ENCODE measurements around the gene LIFR. TPM values are rescaled to one million over a fixed set of nuclear protein-coding genes. Genes with fewer than 3 reads are reported as not detected.
A peak's percentile ranks its signal among the peaks of the same experiment; 100 is the strongest.

LIFR gene
- total RNA-seq, 1 experiment from 2014 or later, result 3.7 TPM

- CTCF ChIA-PET, result interaction anchor here (0.6 to 1.5 kb wide), 4 partner anchors 20 to 717 kb away, joined by 3 to 6 read pairs (median 4); no protein-coding TSS in a partner anchor
- POLR2A ChIA-PET, result interaction anchor here (0.7 kb wide), 1 partner anchor 668 kb away, joined by 3 read pairs; no protein-coding TSS in a partner anchor
- no peak overlapping the region for H3K4me3 Mint-ChIP-seq (ENCODE audit: unreplicated experiment)
- no peak for DNase-seq (ENCODE audit: unreplicated experiment)
- no peaks in the 10 kb centered on the region for H3K27me3 Mint-ChIP-seq (ENCODE audit: insufficient read depth, unreplicated experiment)
- H3K4me1 Mint-ChIP-seq (ENCODE audit: insufficient read depth, unreplicated experiment), result peaks cover 16% of the 10 kb centered on the region
- no TSS peak for BruUV-seq (replicated peaks)
- no peak for TF ChIP-seq CTCF (IDR thresholded peaks at IDR 0.05; ENCODE audit: unreplicated experiment)
- H3K36me3 Mint-ChIP-seq (ENCODE audit: insufficient read depth, unreplicated experiment), result no peaks in the 10 kb centered on the region
- H3K27ac Mint-ChIP-seq (ENCODE audit: low read depth, unreplicated experiment), result no peak overlapping the region
- peaks cover 8% of the 10 kb centered on the region for H3K9me3 Mint-ChIP-seq (ENCODE audit: unreplicated experiment)
- intact Hi-C loops (cut with micrococcal nuclease), result loop anchor here (5.0 kb wide), 1 partner anchor 89 kb away; no protein-coding TSS in a partner anchor
Measured at GRCh38 chr5:38535845-38536244, 20.6 kb downstream of the LIFR start.

GRCh38 chr5:38535248-38535750 is 21.1 kb downstream of the LIFR start:
- H3K9me3 Mint-ChIP-seq (ENCODE audit: unreplicated experiment), result peaks cover 8% of the 10 kb centered on the region
- H3K36me3 Mint-ChIP-seq (ENCODE audit: insufficient read depth, unreplicated experiment), result no peaks in the 10 kb centered on the region
- H3K27me3 Mint-ChIP-seq (ENCODE audit: insufficient read depth, unreplicated experiment), result no peaks in the 10 kb centered on the region
- POLR2A ChIA-PET, result interaction anchor here (0.6 kb wide), 1 partner anchor 816 kb away, joined by 5 read pairs; no protein-coding TSS in a partner anchor
- H3K4me3 Mint-ChIP-seq (ENCODE audit: unreplicated experiment), result no peak overlapping the region
- peaks cover 16% of the 10 kb centered on the region for H3K4me1 Mint-ChIP-seq (ENCODE audit: insufficient read depth, unreplicated experiment)
- intact Hi-C loops (cut with micrococcal nuclease), result loop anchor here (5.0 kb wide), 1 partner anchor 88 kb away; no protein-coding TSS in a partner anchor
- TF ChIP-seq CTCF (IDR thresholded peaks at IDR 0.05; ENCODE audit: unreplicated experiment), result no peak
- H3K27ac Mint-ChIP-seq (ENCODE audit: low read depth, unreplicated experiment), result no peak overlapping the region
- CTCF ChIA-PET, result interaction anchor here (0.6 to 2.4 kb wide), 3 partner anchors 28 to 275 kb away, joined by 4 to 8 read pairs (median 4); no protein-coding TSS in a partner anchor
- peak; percentile 60 for DNase-seq (ENCODE audit: unreplicated experiment)
- no TSS peak for BruUV-seq (replicated peaks)

- BruUV-seq (replicated peaks), result no TSS peak
- Mint-ChIP-seq H3K4me1 (ENCODE audit: insufficient read depth, unreplicated experiment) (peaks cover 16% of the 10 kb centered on the region), H3K27me3 (ENCODE audit: insufficient read depth, unreplicated experiment) (no peaks in the 10 kb centered on the region), H3K9me3 (ENCODE audit: unreplicated experiment) (peaks cover 8% of the 10 kb centered on the region), H3K36me3 (ENCODE audit: insufficient read depth, unreplicated experiment) (no peaks in the 10 kb centered on the region), H3K4me3 (ENCODE audit: unreplicated experiment) (no peak overlapping the region), H3K27ac (ENCODE audit: low read depth, unreplicated experiment) (no peak overlapping the region)
- intact Hi-C loops (cut with micrococcal nuclease), result no loop called here
- no peak for TF ChIP-seq CTCF (IDR thresholded peaks at IDR 0.05; ENCODE audit: unreplicated experiment)
- ChIA-PET CTCF (interaction anchor here (0.7 to 2.4 kb wide), 2 partner anchors 93 to 178 kb away, joined by 3 to 8 read pairs; no protein-coding TSS in a partner anchor), POLR2A (no interaction called here)
- DNase-seq (ENCODE audit: unreplicated experiment), result no peak
Measured at GRCh38 chr5:38534156-38534453, 22.3 kb downstream of the LIFR start.

- no peak for DNase-seq (ENCODE audit: unreplicated experiment)
- H3K27me3 Mint-ChIP-seq (ENCODE audit: insufficient read depth, unreplicated experiment), result no peaks in the 10 kb centered on the region
- no peak overlapping the region for H3K27ac Mint-ChIP-seq (ENCODE audit: low read depth, unreplicated experiment)
- POLR2A ChIA-PET, result no interaction called here
- BruUV-seq (replicated peaks), result no TSS peak
- no peak overlapping the region for H3K4me3 Mint-ChIP-seq (ENCODE audit: unreplicated experiment)
- no peaks in the 10 kb centered on the region for H3K36me3 Mint-ChIP-seq (ENCODE audit: insufficient read depth, unreplicated experiment)
- H3K4me1 Mint-ChIP-seq (ENCODE audit: insufficient read depth, unreplicated experiment), result peaks cover 16% of the 10 kb centered on the region
- no peak for TF ChIP-seq CTCF (IDR thresholded peaks at IDR 0.05; ENCODE audit: unreplicated experiment)
- H3K9me3 Mint-ChIP-seq (ENCODE audit: unreplicated experiment), result peaks cover 8% of the 10 kb centered on the region
- intact Hi-C loops (cut with micrococcal nuclease), result no loop called here
- CTCF ChIA-PET, result interaction anchor here (0.5 to 2.4 kb wide), 4 partner anchors 84 to 369 kb away, joined by 3 to 8 read pairs (median 3); no protein-coding TSS in a partner anchor
Measured at GRCh38 chr5:38533286-38534155, 22.9 kb downstream of the LIFR start.

All from MCF 10A (cell line).